KMS-11 (cell line): ENCODE data around the gene NBAS.

Experiments
- H2AFZ ChIP-seq: fragments of 200-600 bp; sonication (generic); 2 replicates; pipeline ENCODE4 v1.6.1; 2016; ENCODE audit warnings: antibody characterized with exemption, mixed run types, low read depth
- H3K27ac ChIP-seq: fragments of 200-600 bp; sonication (generic); 2 replicates; pipeline ENCODE4 v1.6.1; 2016; ENCODE audit warnings: mild to moderate bottlenecking, mixed run types
- H3K27me3 ChIP-seq: fragments of 200-600 bp; sonication (generic); 2 replicates; pipeline ENCODE4 v1.6.1; 2017; ENCODE audit warnings: mild to moderate bottlenecking, low read depth, mixed run types, moderate library complexity; ENCODE audit not compliant: insufficient read depth
- H3K36me3 ChIP-seq: fragments of 200-600 bp; sonication (generic); 2 replicates; pipeline ENCODE4 v1.6.1; 2017; ENCODE audit warnings: mild to moderate bottlenecking, mixed run types; ENCODE audit not compliant: insufficient read depth
- H3K4me1 ChIP-seq: fragments of 200-600 bp; sonication (generic); 2 replicates; pipeline ENCODE4 v1.6.1; 2016; ENCODE audit warnings: mild to moderate bottlenecking, low read depth, mixed run types; ENCODE audit not compliant: poor library complexity, severe bottlenecking
- H3K4me2 ChIP-seq: fragments of 200-600 bp; sonication (generic); 2 replicates; pipeline ENCODE4 v1.7.0; 2016; ENCODE audit warnings: mild to moderate bottlenecking, mixed run types
- H3K4me3 ChIP-seq: fragments of 200-600 bp; sonication (generic); IDR thresholded peaks from 2 replicates; pipeline ENCODE4 v1.6.1; 2017; ENCODE audit warnings: low read depth, low read length, mixed read lengths; ENCODE audit not compliant: insufficient read depth
- H3K79me2 ChIP-seq: fragments of 200-600 bp; sonication (generic); 2 replicates; pipeline ENCODE4 v1.6.1; 2016; ENCODE audit warnings: low read depth, mixed run types; ENCODE audit not compliant: insufficient read depth
- H3K9ac ChIP-seq: fragments of 200-600 bp; sonication (generic); 2 replicates; pipeline ENCODE4 v1.6.1; 2016; ENCODE audit warnings: mild to moderate bottlenecking, mixed run types
- H4K20me1 ChIP-seq: fragments of 200-600 bp; sonication (generic); 2 replicates; pipeline ENCODE4 v1.6.1; 2016; ENCODE audit warnings: mild to moderate bottlenecking, mixed run types; ENCODE audit not compliant: insufficient read depth
- TF ChIP-seq, protein P1 (sequence below): fragments of 200-600 bp; sonication (generic); conservative IDR thresholded peaks from 2 replicates; pipeline ENCODE4 v1.6.1; 2017; ENCODE audit warnings: low read depth, mild to moderate bottlenecking, antibody characterized with exemption, low read length, moderate library complexity, mixed read lengths

Gene NBAS

GRCh38 chr2:15181092-15181745 lies 379.9 kb downstream of the NBAS start:
- H3K27me3 ChIP-seq: no peaks in the 10 kb centered on the region
- H3K36me3 ChIP-seq: no peaks in the 10 kb centered on the region
- H3K4me3 ChIP-seq: no peak overlapping the region
- TF ChIP-seq, protein P1, sequence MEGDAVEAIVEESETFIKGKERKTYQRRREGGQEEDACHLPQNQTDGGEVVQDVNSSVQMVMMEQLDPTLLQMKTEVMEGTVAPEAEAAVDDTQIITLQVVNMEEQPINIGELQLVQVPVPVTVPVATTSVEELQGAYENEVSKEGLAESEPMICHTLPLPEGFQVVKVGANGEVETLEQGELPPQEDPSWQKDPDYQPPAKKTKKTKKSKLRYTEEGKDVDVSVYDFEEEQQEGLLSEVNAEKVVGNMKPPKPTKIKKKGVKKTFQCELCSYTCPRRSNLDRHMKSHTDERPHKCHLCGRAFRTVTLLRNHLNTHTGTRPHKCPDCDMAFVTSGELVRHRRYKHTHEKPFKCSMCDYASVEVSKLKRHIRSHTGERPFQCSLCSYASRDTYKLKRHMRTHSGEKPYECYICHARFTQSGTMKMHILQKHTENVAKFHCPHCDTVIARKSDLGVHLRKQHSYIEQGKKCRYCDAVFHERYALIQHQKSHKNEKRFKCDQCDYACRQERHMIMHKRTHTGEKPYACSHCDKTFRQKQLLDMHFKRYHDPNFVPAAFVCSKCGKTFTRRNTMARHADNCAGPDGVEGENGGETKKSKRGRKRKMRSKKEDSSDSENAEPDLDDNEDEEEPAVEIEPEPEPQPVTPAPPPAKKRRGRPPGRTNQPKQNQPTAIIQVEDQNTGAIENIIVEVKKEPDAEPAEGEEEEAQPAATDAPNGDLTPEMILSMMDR: no peak
- no peaks in the 10 kb centered on the region for H3K79me2 ChIP-seq
- H3K4me1 ChIP-seq: peaks cover 6% of the 10 kb centered on the region
- no peaks in the 10 kb centered on the region for H4K20me1 ChIP-seq
- H2AFZ ChIP-seq: no peak overlapping the region
- H3K27ac ChIP-seq: no peak overlapping the region
- no peak overlapping the region for H3K4me2 ChIP-seq
- H3K9ac ChIP-seq: no peak overlapping the region

- TF ChIP-seq, protein P1: no peak
- no peaks in the 10 kb centered on the region for H3K36me3 ChIP-seq
- H3K27ac ChIP-seq: no peak overlapping the region
- peaks cover 6% of the 10 kb centered on the region for H3K4me1 ChIP-seq
- H3K27me3 ChIP-seq: no peaks in the 10 kb centered on the region
- H4K20me1 ChIP-seq: no peaks in the 10 kb centered on the region
- no peak overlapping the region for H3K4me2 ChIP-seq
- no peak overlapping the region for H2AFZ ChIP-seq
- H3K4me3 ChIP-seq: no peak overlapping the region
- no peaks in the 10 kb centered on the region for H3K79me2 ChIP-seq
- H3K9ac ChIP-seq: no peak overlapping the region
These were observed 380.8 kb downstream of the NBAS start for GRCh38 chr2:15180379-15180778.

DNA sequence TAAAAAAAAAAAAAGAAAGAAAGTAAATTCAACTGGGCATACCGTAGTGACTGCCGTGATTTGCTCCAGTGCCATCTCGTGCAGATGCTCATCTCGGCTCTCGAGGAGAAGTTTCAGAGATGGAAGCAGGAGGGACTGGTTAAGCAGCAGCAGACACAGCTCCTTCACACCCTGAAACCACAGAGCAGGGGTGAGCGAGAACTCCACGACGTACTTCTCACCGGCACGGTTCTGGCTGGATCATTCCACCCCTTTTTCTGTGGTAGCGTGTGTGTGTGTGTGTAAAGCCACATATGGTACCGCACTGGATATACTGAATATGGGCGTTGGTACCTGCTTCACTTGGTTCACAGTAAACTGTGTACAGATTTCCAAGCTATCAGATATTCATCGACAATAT lies 382.2 kb downstream of the NBAS start:
- Histone ChIP-seq H3K27ac (no peak overlapping the region), H3K4me1 (peaks cover 6% of the 10 kb centered on the region), H3K36me3 (no peaks in the 10 kb centered on the region), H4K20me1 (no peaks in the 10 kb centered on the region), H3K79me2 (no peaks in the 10 kb centered on the region), H3K27me3 (no peaks in the 10 kb centered on the region), H3K4me3 (no peak overlapping the region), H3K4me2 (no peak overlapping the region; the same call in 1 of the 2 replicates), H3K9ac (no peak overlapping the region), H2AFZ (no peak overlapping the region)
- TF ChIP-seq, protein P1: no peak

GRCh38 chr2:15177103-15177502 lies 384.0 kb downstream of the NBAS start:
- Histone ChIP-seq H4K20me1 (no peaks in the 10 kb centered on the region), H3K4me1 (peaks cover 6% of the 10 kb centered on the region), H3K9ac (no peak overlapping the region), H3K4me3 (no peak overlapping the region), H2AFZ (no peak overlapping the region), H3K79me2 (no peaks in the 10 kb centered on the region), H3K27me3 (no peaks in the 10 kb centered on the region), H3K4me2 (no peak overlapping the region), H3K36me3 (no peaks in the 10 kb centered on the region), H3K27ac (no peak overlapping the region)
- TF ChIP-seq, protein P1: no peak
